Esophagus muscularis mucosa (tissue), 3 donors: Measurements from ENCODE around the gene ANKRD23.

ENCODE experiments used
- CTCF ChIP-seq, 3 experiments: fragments of 200-600 bp in 2 of 3; fragments of 450-650 bp in 1 of 3; sonication (generic) in 2 of 3; IDR thresholded peaks; one replicate each; pipeline ENCODE4 v1.5.1; 2017 to 2019; ENCODE audit warnings: antibody characterized with exemption in 3 of 3, mild to moderate bottlenecking in 2 of 3, moderate library complexity in 1 of 3
- POLR2A ChIP-seq: fragments of 450-650 bp; IDR thresholded peaks from one replicate; pipeline ENCODE4 v1.6.1; 2017; ENCODE audit warnings: antibody characterized with exemption, moderate library complexity, mild to moderate bottlenecking, low read depth

- no peak for TF ChIP-seq POLR2A
- TF ChIP-seq CTCF (IDR thresholded peaks at IDR 0.05): no peak
Observed at GRCh38 chr2:96873651-96874096, 29.9 kb upstream of the ANKRD23 start.
